ENCODE measurements around the gene RNF144A.

Gene RNF144A

GRCh38 chr2:7012141-7012764, 95.0 kb downstream of the RNF144A start:
- no peaks in the 10 kb centered on the region for H3K9me3 ChIP-seq (ENCODE audit: control insufficient read depth, low read length)
- H3K4me3 ChIP-seq (ENCODE audit: insufficient read depth, low read depth, low read length), result no peak overlapping the region
- peaks cover 10% of the 10 kb centered on the region for H3K4me1 ChIP-seq (ENCODE audit: control insufficient read depth, insufficient read depth, low read length)
- no peaks in the 10 kb centered on the region for H3K27me3 ChIP-seq (ENCODE audit: control insufficient read depth, insufficient read depth, low read length, poor library complexity, severe bottlenecking)
- H3K27ac ChIP-seq (ENCODE audit: insufficient read depth, low read depth, low read length, poor library complexity, severe bottlenecking), result no peak overlapping the region
- 94 to 95% methylated on average over 6 of the region's 6 CpGs for WGBS, 2 experiments
- H3K36me3 ChIP-seq (ENCODE audit: control insufficient read depth, insufficient read depth, low read length), result no peaks in the 10 kb centered on the region

DNA sequence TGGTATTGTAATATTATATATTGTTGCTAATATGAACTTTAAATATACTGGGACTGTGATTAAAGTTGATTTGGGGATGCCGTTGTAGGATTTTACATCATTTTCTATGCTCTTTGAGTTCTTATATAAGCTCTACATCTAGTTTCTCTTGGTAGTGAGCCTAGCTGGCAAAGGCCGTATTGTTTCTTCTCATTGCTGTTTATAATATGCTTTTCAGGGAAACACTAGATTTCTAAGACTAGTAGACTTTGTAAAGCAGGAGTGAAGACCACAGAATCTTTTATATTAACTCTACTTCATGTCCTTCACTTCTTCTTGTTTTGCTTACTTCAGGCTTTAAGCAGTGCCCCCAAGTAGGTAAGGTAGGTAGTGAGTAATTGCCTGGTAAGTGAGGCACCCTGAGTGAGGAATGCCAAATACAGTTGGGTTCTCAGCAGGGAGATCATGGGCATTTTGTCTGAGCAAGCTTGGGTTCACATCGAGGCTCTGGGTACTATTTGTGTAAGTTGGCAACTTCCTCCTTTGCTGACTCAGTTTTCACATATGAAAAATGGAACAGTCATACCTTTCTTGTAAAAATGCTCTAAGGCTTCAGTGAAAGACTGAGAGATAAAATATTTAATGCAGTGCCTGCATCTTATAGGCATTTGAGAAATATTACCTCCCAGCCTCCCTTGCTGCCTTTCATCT, 96.4 kb downstream of the RNF144A start:
- Histone ChIP-seq H3K36me3 (ENCODE audit: control insufficient read depth, insufficient read depth, low read length) (no peaks in the 10 kb centered on the region), H3K9me3 (ENCODE audit: control insufficient read depth, low read length) (no peaks in the 10 kb centered on the region), H3K4me3 (ENCODE audit: insufficient read depth, low read depth, low read length) (no peak overlapping the region), H3K4me1 (ENCODE audit: control insufficient read depth, insufficient read depth, low read length) (peaks cover 15% of the 10 kb centered on the region), H3K27ac (ENCODE audit: insufficient read depth, low read depth, low read length, poor library complexity, severe bottlenecking) (no peak overlapping the region), H3K27me3 (ENCODE audit: control insufficient read depth, insufficient read depth, low read length, poor library complexity, severe bottlenecking) (no peaks in the 10 kb centered on the region)
- 59 to 67% methylated on average over 3 of the region's 3 CpGs for WGBS, 2 experiments

DNA sequence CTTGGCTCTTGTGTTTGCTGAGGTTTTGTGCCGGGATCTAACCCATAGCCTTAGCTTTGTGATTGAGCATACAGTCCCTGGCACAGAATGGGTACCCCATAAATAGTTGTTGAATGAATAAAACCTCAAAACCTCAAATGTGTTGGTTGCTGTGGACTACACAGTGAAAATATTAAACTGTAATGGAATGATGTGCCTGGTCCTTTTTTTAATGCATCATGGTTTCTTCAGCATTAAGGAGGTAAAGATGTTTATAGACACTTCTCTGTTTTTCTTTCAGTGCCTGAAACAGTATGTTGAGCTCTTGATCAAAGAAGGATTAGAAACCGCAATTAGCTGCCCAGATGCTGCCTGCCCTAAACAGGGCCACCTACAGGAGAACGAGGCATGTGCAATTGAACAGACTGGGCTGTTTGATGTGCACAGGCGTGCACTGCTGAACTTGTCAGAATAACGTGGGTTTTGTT, 97.0 kb downstream of the RNF144A start:
- Histone ChIP-seq H3K4me3 (ENCODE audit: insufficient read depth, low read depth, low read length) (no peak overlapping the region), H3K27ac (ENCODE audit: insufficient read depth, low read depth, low read length, poor library complexity, severe bottlenecking) (no peak overlapping the region), H3K27me3 (ENCODE audit: control insufficient read depth, insufficient read depth, low read length, poor library complexity, severe bottlenecking) (no peaks in the 10 kb centered on the region), H3K36me3 (ENCODE audit: control insufficient read depth, insufficient read depth, low read length) (no peaks in the 10 kb centered on the region), H3K9me3 (ENCODE audit: control insufficient read depth, low read length) (no peaks in the 10 kb centered on the region), H3K4me1 (ENCODE audit: control insufficient read depth, insufficient read depth, low read length) (peaks cover 15% of the 10 kb centered on the region)
- WGBS, 2 experiments, result 78 to 83% methylated on average over 5 of the region's 5 CpGs

DNA sequence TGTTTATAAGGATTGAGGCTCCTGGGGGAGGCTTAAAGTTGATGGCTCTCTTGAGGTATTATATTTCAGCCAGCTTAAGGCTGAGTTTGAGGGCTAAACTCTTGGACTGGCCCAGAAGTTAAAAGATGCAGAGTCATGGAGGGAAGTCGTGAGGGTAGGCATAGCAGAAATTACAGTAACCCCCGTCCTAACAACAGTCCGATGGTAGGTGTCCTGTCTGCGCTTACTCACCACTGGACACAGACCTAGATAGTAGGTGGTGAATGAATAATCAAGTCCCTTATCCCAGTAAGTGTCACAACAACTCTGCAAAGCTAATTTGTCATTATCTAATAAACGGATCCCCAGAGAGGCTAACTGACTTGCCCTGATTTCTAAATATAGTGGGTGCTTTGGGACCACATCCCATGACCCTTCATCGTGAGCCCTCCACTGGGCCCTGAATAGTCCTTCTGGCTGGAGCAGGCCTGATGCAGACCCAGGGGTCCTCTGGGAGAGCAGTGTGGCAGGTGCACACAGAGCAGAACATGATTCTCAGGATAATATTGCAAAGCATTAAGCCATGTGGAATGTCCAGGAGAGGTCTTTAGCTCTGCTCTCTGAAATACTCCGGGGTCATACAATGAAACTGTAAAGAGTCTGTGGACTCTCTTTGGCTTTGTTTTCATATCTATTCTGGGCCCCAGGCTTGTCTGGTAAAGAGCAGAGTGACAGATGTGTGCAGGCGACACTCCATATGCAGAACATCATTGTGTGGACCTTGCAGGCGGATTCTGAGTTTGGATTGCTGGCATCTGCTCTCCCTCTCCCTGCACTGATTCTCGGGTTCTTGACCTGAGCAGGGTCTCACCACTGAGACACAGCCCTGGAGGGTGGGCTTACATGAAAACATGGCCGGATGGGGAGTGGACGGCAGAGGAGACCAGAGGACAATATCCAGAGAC, 98.1 kb downstream of the RNF144A start:
- Histone ChIP-seq H3K36me3 (ENCODE audit: control insufficient read depth, insufficient read depth, low read length) (no peaks in the 10 kb centered on the region), H3K4me1 (ENCODE audit: control insufficient read depth, insufficient read depth, low read length) (peaks cover 15% of the 10 kb centered on the region), H3K9me3 (ENCODE audit: control insufficient read depth, low read length) (no peaks in the 10 kb centered on the region), H3K27me3 (ENCODE audit: control insufficient read depth, insufficient read depth, low read length, poor library complexity, severe bottlenecking) (no peaks in the 10 kb centered on the region), H3K27ac (ENCODE audit: insufficient read depth, low read depth, low read length, poor library complexity, severe bottlenecking) (no peak overlapping the region), H3K4me3 (ENCODE audit: insufficient read depth, low read depth, low read length) (no peak overlapping the region)
- 81 to 83% methylated on average over 12 of the region's 12 CpGs for WGBS, 2 experiments

GRCh38 chr2:7016148-7016547, 98.9 kb downstream of the RNF144A start:
- no peaks in the 10 kb centered on the region for H3K36me3 ChIP-seq (ENCODE audit: control insufficient read depth, insufficient read depth, low read length)
- H3K4me3 ChIP-seq (ENCODE audit: insufficient read depth, low read depth, low read length), result no peak overlapping the region
- WGBS, 2 experiments, result 97 to 99% methylated on average over 2 to 3 of the region's 3 CpGs
- no peaks in the 10 kb centered on the region for H3K9me3 ChIP-seq (ENCODE audit: control insufficient read depth, low read length)
- H3K27ac ChIP-seq (ENCODE audit: insufficient read depth, low read depth, low read length, poor library complexity, severe bottlenecking), result no peak overlapping the region
- no peaks in the 10 kb centered on the region for H3K27me3 ChIP-seq (ENCODE audit: control insufficient read depth, insufficient read depth, low read length, poor library complexity, severe bottlenecking)
- H3K4me1 ChIP-seq (ENCODE audit: control insufficient read depth, insufficient read depth, low read length), result peaks cover 15% of the 10 kb centered on the region

DNA sequence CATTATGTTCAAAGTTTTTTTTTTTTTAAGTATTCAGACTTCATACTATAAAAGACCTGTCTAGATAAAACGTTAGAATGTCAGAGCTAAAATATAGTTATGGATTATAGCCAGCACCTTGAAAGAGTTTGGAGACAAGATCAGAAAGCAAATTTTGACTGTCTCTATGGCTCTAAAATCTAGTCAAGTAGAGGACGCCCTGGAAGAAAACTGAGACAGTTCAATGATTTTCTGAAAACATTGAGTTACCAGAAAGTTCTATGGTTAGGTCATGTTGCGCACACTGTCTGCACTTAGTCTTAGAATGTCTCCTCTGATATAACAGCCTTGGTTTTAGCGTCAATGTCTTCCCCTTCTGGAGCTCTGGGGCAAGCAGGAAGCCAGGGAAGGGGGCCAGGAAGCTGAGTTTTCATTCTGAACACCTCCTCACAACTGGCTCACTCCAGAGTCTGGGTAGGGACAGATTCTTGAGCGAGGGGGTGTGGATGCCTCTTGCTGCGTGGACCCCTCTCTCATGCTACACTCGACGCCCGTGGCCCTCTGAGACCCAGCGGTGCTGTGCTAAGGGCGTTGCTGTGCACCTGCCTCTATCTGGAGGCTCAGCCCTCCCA, 99.5 kb downstream of the RNF144A start:
- Histone ChIP-seq H3K27ac (ENCODE audit: insufficient read depth, low read depth, low read length, poor library complexity, severe bottlenecking) (no peak overlapping the region), H3K27me3 (ENCODE audit: control insufficient read depth, insufficient read depth, low read length, poor library complexity, severe bottlenecking) (no peaks in the 10 kb centered on the region), H3K9me3 (ENCODE audit: control insufficient read depth, low read length) (no peaks in the 10 kb centered on the region), H3K4me3 (ENCODE audit: insufficient read depth, low read depth, low read length) (no peak overlapping the region), H3K36me3 (ENCODE audit: control insufficient read depth, insufficient read depth, low read length) (no peaks in the 10 kb centered on the region), H3K4me1 (ENCODE audit: control insufficient read depth, insufficient read depth, low read length) (peaks cover 15% of the 10 kb centered on the region)
- WGBS, 2 experiments, result 94% methylated on average over 11 of the region's 11 CpGs

DNA sequence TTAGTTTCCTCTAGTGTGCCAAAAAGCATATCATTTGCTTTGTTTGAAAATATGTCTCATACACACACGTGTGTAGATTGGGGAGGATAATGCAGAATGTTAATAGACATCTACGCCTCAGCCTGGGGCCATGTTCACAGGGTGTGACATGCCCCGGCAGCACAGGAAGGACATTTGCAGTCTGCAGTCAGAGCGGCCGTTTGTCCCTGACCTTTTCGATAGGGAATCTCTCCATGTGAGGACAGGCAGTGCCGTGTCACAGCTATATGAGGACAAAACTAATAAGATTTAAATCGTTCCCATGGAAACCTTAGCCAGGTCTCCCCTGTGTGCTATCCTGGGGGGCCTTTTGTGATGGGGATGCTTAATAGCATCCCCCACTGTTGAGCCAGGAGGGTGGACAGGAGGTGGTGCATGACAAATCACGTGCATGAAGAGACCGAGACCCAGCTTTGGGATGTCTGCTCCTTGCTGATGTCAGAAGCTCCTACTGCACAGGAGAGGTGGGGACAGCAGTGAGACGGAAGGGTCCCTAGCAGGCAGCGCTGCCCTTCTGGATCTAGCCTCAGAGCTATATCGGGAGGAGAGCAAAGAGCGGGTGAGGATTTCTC, 100.6 kb downstream of the RNF144A start:
- Histone ChIP-seq H3K27ac (ENCODE audit: insufficient read depth, low read depth, low read length, poor library complexity, severe bottlenecking) (no peak overlapping the region), H3K4me3 (ENCODE audit: insufficient read depth, low read depth, low read length) (no peak overlapping the region), H3K4me1 (ENCODE audit: control insufficient read depth, insufficient read depth, low read length) (peaks cover 15% of the 10 kb centered on the region), H3K36me3 (ENCODE audit: control insufficient read depth, insufficient read depth, low read length) (no peaks in the 10 kb centered on the region), H3K27me3 (ENCODE audit: control insufficient read depth, insufficient read depth, low read length, poor library complexity, severe bottlenecking) (no peaks in the 10 kb centered on the region), H3K9me3 (ENCODE audit: control insufficient read depth, low read length) (no peaks in the 10 kb centered on the region)
- 72 to 74% methylated on average over 14 of the region's 14 CpGs for WGBS, 2 experiments

GRCh38 chr2:7018282-7018701, 101.1 kb downstream of the RNF144A start:
- no peaks in the 10 kb centered on the region for H3K36me3 ChIP-seq (ENCODE audit: control insufficient read depth, insufficient read depth, low read length)

GRCh38 chr2:7018767-7019166, 101.6 kb downstream of the RNF144A start:
- H3K4me1 ChIP-seq (ENCODE audit: control insufficient read depth, insufficient read depth, low read length), result peaks cover 15% of the 10 kb centered on the region
- H3K27ac ChIP-seq (ENCODE audit: insufficient read depth, low read depth, low read length, poor library complexity, severe bottlenecking), result no peak overlapping the region
- WGBS, 2 experiments, result 94 to 96% methylated on average over 4 to 5 of the region's 5 CpGs
- no peak overlapping the region for H3K4me3 ChIP-seq (ENCODE audit: insufficient read depth, low read depth, low read length)
- H3K9me3 ChIP-seq (ENCODE audit: control insufficient read depth, low read length), result no peaks in the 10 kb centered on the region
- H3K36me3 ChIP-seq (ENCODE audit: control insufficient read depth, insufficient read depth, low read length), result no peaks in the 10 kb centered on the region
- H3K27me3 ChIP-seq (ENCODE audit: control insufficient read depth, insufficient read depth, low read length, poor library complexity, severe bottlenecking), result no peaks in the 10 kb centered on the region

More at GRCh38 chr2:7018282-7018701, 101.1 kb downstream of the RNF144A start:
- H3K4me3 ChIP-seq (ENCODE audit: insufficient read depth, low read depth, low read length), result no peak overlapping the region
- WGBS, 2 experiments, result 89 to 93% methylated on average over 12 of the region's 12 CpGs
- peaks cover 15% of the 10 kb centered on the region for H3K4me1 ChIP-seq (ENCODE audit: control insufficient read depth, insufficient read depth, low read length)
- no peaks in the 10 kb centered on the region for H3K9me3 ChIP-seq (ENCODE audit: control insufficient read depth, low read length)
- no peak overlapping the region for H3K27ac ChIP-seq (ENCODE audit: insufficient read depth, low read depth, low read length, poor library complexity, severe bottlenecking)
- H3K27me3 ChIP-seq (ENCODE audit: control insufficient read depth, insufficient read depth, low read length, poor library complexity, severe bottlenecking), result no peaks in the 10 kb centered on the region

Data from ectodermal cell (in vitro differentiated cells).